Measurements from ENCODE around the gene RUFY4.
A peak's percentile ranks its signal among the peaks of the same experiment; 100 is the strongest.
"Not testable (repeated sequence)": the region's sequence is repeated elsewhere in the genome, so short reads cannot be mapped to it uniquely, and the experiment has no call there.

The RUFY4 gene, protein sequence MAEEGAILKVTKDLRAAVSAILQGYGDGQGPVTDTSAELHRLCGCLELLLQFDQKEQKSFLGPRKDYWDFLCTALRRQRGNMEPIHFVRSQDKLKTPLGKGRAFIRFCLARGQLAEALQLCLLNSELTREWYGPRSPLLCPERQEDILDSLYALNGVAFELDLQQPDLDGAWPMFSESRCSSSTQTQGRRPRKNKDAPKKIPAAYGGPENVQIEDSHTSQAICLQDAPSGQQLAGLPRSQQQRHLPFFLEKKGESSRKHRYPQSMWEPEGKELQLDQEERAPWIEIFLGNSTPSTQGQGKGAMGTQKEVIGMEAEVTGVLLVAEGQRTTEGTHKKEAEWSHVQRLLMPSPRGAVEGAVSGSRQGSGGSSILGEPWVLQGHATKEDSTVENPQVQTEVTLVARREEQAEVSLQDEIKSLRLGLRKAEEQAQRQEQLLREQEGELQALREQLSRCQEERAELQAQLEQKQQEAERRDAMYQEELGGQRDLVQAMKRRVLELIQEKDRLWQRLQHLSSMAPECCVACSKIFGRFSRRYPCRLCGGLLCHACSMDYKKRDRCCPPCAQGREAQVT

DNA sequence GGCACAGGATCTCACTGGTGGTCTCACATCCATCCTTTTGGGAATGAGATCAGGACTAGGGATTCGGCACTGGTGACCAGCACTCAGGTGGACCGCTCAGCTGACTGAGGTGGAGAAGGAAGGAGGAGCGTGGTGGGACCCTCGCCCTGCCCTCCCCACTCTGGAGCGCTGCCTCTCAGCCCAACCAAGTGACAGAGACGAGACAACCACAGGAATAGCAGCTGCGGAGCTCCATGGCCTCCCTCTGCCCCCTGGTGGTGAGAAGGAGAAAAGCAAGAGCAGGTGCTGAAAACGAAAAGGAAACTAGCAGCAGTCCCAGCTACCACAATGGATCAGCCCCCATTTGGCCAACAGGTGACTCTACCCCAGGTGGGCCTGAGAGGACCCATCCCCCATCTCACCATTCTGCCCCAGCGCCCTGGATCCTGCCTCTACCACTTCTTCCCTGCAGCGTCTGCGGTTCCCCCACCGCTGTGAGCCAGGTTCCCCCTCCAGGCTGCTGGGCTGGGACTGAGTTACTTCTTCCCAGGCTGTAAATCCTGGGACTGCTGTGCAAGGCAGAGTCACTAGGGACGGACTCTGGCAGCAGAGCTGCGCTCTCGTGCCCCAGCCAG lies at the start of gene RUFY4:
TSS of gene RUFY4 (plus strand) at position 533 of the 614 bp plus-strand sequence. CDS start 1,353 bp downstream, outside the sequence.
- not testable (repeated sequence) for H3K27ac ChIP-seq (ENCODE audit: low read depth, low read length); H3K36me3 ChIP-seq (ENCODE audit: control insufficient read depth, insufficient read depth, low read length); H3K9ac ChIP-seq (ENCODE audit: low read length); H3K9me3 ChIP-seq (ENCODE audit: control insufficient read depth, insufficient read depth, low read depth, low read length); H3K4me1 ChIP-seq (ENCODE audit: control insufficient read depth, insufficient read depth, low read length)
- Histone ChIP-seq H3K27me3 (ENCODE audit: control insufficient read depth, insufficient read depth, low read length) (peaks cover 22% of the 10 kb centered on the region), H3K4me3 (ENCODE audit: low read depth, low read length) (peak within 1 kb of the TSS; percentile 41; the same call in 1 of the 2 replicates)

GRCh38 chr2:218019411-218020060 lies 49.5 kb upstream of the RUFY4 start:
- no peaks in the 10 kb centered on the region for H3K9me3 ChIP-seq (ENCODE audit: control insufficient read depth, insufficient read depth, low read depth, low read length)
- no peaks in the 10 kb centered on the region for H3K27me3 ChIP-seq (ENCODE audit: control insufficient read depth, insufficient read depth, low read length)
- H3K4me3 ChIP-seq (ENCODE audit: low read depth, low read length), result no peak overlapping the region
- H3K4me1 ChIP-seq (ENCODE audit: control insufficient read depth, insufficient read depth, low read length), result peaks cover 34% of the 10 kb centered on the region; the same call in 1 of the 2 replicates
- no peaks in the 10 kb centered on the region for H3K36me3 ChIP-seq (ENCODE audit: control insufficient read depth, insufficient read depth, low read length)
- no peak overlapping the region for H3K27ac ChIP-seq (ENCODE audit: low read depth, low read length)
- H3K9ac ChIP-seq (ENCODE audit: low read length), result no peak overlapping the region

- peaks cover 31% of the 10 kb centered on the region for H3K4me1 ChIP-seq (ENCODE audit: control insufficient read depth, insufficient read depth, low read length)
- H3K9me3 ChIP-seq (ENCODE audit: control insufficient read depth, insufficient read depth, low read depth, low read length), result no peaks in the 10 kb centered on the region
- no peaks in the 10 kb centered on the region for H3K27me3 ChIP-seq (ENCODE audit: control insufficient read depth, insufficient read depth, low read length)
- H3K4me3 ChIP-seq (ENCODE audit: low read depth, low read length), result no peak overlapping the region
- H3K27ac ChIP-seq (ENCODE audit: low read depth, low read length), result no peak overlapping the region
- H3K36me3 ChIP-seq (ENCODE audit: control insufficient read depth, insufficient read depth, low read length), result no peaks in the 10 kb centered on the region
- no peak overlapping the region for H3K9ac ChIP-seq (ENCODE audit: low read length)
Observed at GRCh38 chr2:218020281-218020680, 48.8 kb upstream of the RUFY4 start.

DNA sequence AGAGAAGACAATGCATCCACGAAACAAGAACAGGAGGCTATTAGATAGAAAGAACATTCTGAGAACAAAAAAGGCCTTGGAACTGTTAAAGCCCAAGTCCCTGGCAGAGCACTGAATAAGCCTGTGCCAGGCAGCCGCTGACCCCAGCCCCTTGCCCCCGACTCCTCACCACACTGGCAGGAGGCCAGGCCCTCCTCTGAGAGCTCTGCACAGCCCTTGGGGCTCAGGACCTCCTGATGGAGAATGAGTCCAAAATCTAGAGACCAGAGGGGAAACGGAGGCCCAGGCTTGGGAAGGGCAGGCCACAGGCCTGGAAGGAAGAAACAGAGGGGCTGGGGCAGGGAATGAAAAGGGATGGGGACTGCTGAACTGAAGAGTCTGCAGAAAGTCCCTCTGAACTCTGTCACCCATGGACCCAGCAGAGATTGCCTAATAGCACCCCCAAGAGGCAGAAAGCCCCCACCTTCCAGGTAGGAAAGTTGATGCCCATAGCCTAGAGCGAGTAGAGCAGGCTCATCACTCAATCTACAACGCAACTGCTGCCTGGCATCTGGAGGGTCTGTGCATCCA lies 48.0 kb upstream of the RUFY4 start:
- Histone ChIP-seq H3K36me3 (ENCODE audit: control insufficient read depth, insufficient read depth, low read length) (no peaks in the 10 kb centered on the region), H3K4me1 (ENCODE audit: control insufficient read depth, insufficient read depth, low read length) (peaks cover 33% of the 10 kb centered on the region), H3K4me3 (ENCODE audit: low read depth, low read length) (no peak overlapping the region), H3K9ac (ENCODE audit: low read length) (no peak overlapping the region), H3K27me3 (ENCODE audit: control insufficient read depth, insufficient read depth, low read length) (no peaks in the 10 kb centered on the region), H3K9me3 (ENCODE audit: control insufficient read depth, insufficient read depth, low read depth, low read length) (no peaks in the 10 kb centered on the region), H3K27ac (ENCODE audit: low read depth, low read length) (no peak overlapping the region)

DNA sequence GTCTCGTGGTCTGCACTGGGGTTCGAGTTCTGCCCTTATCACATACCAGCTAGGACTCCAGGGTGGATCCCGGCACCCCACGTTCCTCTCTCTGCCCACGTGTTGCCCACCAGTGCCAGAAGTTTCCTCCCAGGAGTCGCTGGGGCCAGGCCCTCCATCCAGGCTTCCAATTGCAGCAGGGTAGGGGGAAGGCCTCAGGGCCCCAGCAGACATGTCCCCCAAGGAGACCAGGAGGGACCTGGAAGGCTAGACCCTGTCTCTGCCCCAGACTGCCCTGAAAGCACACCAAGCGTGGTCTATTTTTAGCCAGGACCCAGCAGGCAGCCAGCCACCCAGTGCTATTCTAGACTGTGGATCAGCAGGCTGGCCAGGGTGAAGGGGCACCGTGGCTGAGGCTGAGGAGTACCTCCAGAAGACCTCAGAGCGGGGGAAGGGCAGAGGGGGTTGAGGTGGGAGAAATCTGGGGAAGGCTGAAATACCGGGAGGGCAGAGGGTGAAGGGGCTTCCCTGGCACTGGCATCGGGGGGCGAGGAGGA lies 47.4 kb upstream of the RUFY4 start:
- peaks cover 30% of the 10 kb centered on the region for H3K4me1 ChIP-seq (ENCODE audit: control insufficient read depth, insufficient read depth, low read length)
- no peak overlapping the region for H3K4me3 ChIP-seq (ENCODE audit: low read depth, low read length)
- H3K27me3 ChIP-seq (ENCODE audit: control insufficient read depth, insufficient read depth, low read length), result no peaks in the 10 kb centered on the region
- H3K36me3 ChIP-seq (ENCODE audit: control insufficient read depth, insufficient read depth, low read length), result no peaks in the 10 kb centered on the region
- no peak overlapping the region for H3K9ac ChIP-seq (ENCODE audit: low read length)
- H3K27ac ChIP-seq (ENCODE audit: low read depth, low read length), result no peak overlapping the region
- H3K9me3 ChIP-seq (ENCODE audit: control insufficient read depth, insufficient read depth, low read depth, low read length), result no peaks in the 10 kb centered on the region

GRCh38 chr2:218022131-218022850 lies 46.8 kb upstream of the RUFY4 start:
- H3K4me1 ChIP-seq (ENCODE audit: control insufficient read depth, insufficient read depth, low read length), result peaks cover 30% of the 10 kb centered on the region
- H3K4me3 ChIP-seq (ENCODE audit: low read depth, low read length), result no peak overlapping the region
- no peak overlapping the region for H3K27ac ChIP-seq (ENCODE audit: low read depth, low read length)

DNA sequence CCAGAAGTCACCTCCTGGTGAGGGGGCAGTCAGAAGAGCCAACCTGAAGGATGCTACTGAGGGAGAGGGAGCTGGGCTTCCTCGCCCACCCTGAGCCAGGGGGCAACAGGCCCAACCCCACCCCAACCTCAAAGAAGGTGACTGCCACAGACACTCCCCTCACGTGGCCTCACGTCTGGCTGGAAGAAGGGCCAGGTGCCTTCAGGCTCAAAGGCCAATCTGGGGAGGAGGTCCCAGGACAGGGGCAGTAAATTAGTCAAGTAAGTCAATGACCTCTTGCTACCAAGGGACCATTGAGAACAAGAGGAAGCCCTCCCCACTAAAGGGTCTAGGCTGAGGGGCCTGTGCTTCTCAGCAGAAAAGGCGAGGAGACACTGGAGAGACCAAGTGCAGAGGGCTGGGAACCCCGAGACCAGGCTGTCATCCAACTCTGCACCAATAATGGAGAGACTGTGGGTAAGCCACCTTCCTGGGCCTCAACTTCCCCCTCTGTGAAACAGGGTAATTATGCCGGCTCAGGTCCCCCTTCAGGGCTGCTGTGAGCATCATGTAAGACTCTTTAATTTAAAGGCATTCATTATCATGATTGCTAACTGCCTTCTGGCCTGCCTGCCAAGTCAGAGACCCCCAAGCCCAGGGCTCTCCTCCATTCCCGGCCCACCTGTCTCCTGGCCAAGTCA lies 46.1 kb upstream of the RUFY4 start:
- Histone ChIP-seq H3K4me1 (ENCODE audit: control insufficient read depth, insufficient read depth, low read length) (peaks cover 30% of the 10 kb centered on the region), H3K9ac (ENCODE audit: low read length) (no peak overlapping the region), H3K4me3 (ENCODE audit: low read depth, low read length) (no peak overlapping the region), H3K27me3 (ENCODE audit: control insufficient read depth, insufficient read depth, low read length) (no peaks in the 10 kb centered on the region), H3K36me3 (ENCODE audit: control insufficient read depth, insufficient read depth, low read length) (no peaks in the 10 kb centered on the region), H3K9me3 (ENCODE audit: control insufficient read depth, insufficient read depth, low read depth, low read length) (no peaks in the 10 kb centered on the region), H3K27ac (ENCODE audit: low read depth, low read length) (no peak overlapping the region)

More at GRCh38 chr2:218022131-218022850, 46.8 kb upstream of the RUFY4 start:
- H3K36me3 ChIP-seq (ENCODE audit: control insufficient read depth, insufficient read depth, low read length), result no peaks in the 10 kb centered on the region
- H3K9ac ChIP-seq (ENCODE audit: low read length), result no peak overlapping the region
- H3K27me3 ChIP-seq (ENCODE audit: control insufficient read depth, insufficient read depth, low read length), result no peaks in the 10 kb centered on the region
- H3K9me3 ChIP-seq (ENCODE audit: control insufficient read depth, insufficient read depth, low read depth, low read length), result no peaks in the 10 kb centered on the region

DNA sequence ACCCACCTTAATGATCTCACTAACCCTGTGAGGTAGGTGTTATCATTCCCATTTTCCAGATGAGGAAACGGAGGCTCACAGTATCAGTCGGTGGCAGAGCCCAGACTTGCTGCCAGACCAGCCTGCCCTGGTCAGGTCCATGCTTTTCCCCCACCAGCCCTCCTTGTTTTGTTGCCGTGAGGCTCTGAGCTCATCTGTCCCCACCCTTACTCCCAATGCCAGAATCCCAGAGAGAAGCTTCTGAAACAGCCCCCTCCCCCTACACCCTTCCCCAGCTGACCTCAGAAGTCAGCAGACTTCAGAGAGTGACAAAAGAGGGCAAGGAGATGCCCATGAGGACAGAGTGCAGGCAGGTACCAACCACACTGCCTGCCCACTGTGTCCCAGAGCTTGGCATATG lies 45.4 kb upstream of the RUFY4 start:
- Histone ChIP-seq H3K9me3 (ENCODE audit: control insufficient read depth, insufficient read depth, low read depth, low read length) (no peaks in the 10 kb centered on the region), H3K9ac (ENCODE audit: low read length) (no peak overlapping the region), H3K36me3 (ENCODE audit: control insufficient read depth, insufficient read depth, low read length) (no peaks in the 10 kb centered on the region), H3K27me3 (ENCODE audit: control insufficient read depth, insufficient read depth, low read length) (no peaks in the 10 kb centered on the region), H3K4me3 (ENCODE audit: low read depth, low read length) (no peak overlapping the region), H3K4me1 (ENCODE audit: control insufficient read depth, insufficient read depth, low read length) (peaks cover 30% of the 10 kb centered on the region), H3K27ac (ENCODE audit: low read depth, low read length) (no peak overlapping the region)

DNA sequence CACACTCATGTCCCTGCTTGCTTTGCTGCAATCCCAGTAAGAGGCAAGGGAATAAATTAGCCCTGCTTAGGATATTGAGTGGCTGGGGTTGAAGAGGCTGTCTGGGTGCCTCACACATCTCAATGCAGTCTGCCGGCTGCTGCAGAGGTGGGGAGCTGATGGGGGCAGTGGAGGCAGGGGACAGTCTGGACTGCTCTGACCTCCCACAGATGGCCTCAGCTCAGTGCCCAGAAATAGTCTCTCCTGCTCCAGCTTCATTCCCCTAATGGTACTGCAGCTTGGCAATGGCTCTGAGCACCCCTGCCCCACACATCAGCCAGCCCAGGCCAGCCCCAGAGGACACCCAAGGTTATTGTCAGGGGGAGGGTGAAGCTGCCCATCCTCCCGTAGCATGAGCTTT lies 44.7 kb upstream of the RUFY4 start:
- no peaks in the 10 kb centered on the region for H3K36me3 ChIP-seq (ENCODE audit: control insufficient read depth, insufficient read depth, low read length)
- H3K27ac ChIP-seq (ENCODE audit: low read depth, low read length), result no peak overlapping the region
- H3K9me3 ChIP-seq (ENCODE audit: control insufficient read depth, insufficient read depth, low read depth, low read length), result no peaks in the 10 kb centered on the region
- H3K4me3 ChIP-seq (ENCODE audit: low read depth, low read length), result no peak overlapping the region
- H3K27me3 ChIP-seq (ENCODE audit: control insufficient read depth, insufficient read depth, low read length), result 0 out of 2 replicates have a peak, but pooled peaks cover under 1% of the 10 kb centered on the region
- H3K9ac ChIP-seq (ENCODE audit: low read length), result no peak overlapping the region
- peaks cover 26% of the 10 kb centered on the region for H3K4me1 ChIP-seq (ENCODE audit: control insufficient read depth, insufficient read depth, low read length)

DNA sequence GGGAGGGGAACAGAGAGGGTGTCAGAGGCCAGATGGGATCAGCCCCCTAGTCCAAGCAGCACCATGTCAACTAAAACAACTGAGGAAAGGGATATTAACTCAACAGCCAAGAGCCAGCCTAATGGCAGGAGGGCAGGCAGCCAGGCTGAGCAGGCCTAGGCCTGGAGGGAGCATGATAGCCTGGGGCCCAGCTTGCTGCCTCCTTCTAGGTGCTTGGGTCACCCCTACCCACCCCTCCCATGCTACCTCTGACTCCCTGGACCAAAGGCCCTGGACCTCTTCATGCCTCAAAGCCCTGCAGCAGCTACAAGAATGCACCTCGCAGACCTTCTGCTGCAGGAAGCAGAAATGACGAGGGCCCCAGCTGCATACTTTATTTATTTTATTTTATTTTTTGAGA lies 44.2 kb upstream of the RUFY4 start:
- H3K27me3 ChIP-seq (ENCODE audit: control insufficient read depth, insufficient read depth, low read length), result 0 out of 2 replicates have a peak, but pooled peaks cover 6% of the 10 kb centered on the region
- no peak overlapping the region for H3K4me3 ChIP-seq (ENCODE audit: low read depth, low read length)
- H3K27ac ChIP-seq (ENCODE audit: low read depth, low read length), result no peak overlapping the region
- peaks cover 23% of the 10 kb centered on the region for H3K4me1 ChIP-seq (ENCODE audit: control insufficient read depth, insufficient read depth, low read length)
- no peaks in the 10 kb centered on the region for H3K36me3 ChIP-seq (ENCODE audit: control insufficient read depth, insufficient read depth, low read length)
- no peaks in the 10 kb centered on the region for H3K9me3 ChIP-seq (ENCODE audit: control insufficient read depth, insufficient read depth, low read depth, low read length)
- no peak overlapping the region for H3K9ac ChIP-seq (ENCODE audit: low read length)
